Natural killer cell treated with Interleukin-12 subunit alpha and Interleukin-12 subunit beta and Interleukin-15 and Interleukin-18, amount 100 ng/mL, for 72 hours (primary cell): Measurements from ENCODE around the gene A3GALT2. TPM values are rescaled to one million over a fixed set of nuclear protein-coding genes. Genes with fewer than 3 reads are reported as not detected.

ENCODE experiments used
- ATAC-seq, 2 donors: fragments of 150-1000 bp; cut with Tn5 transposase in 1 of 2; sonication (Bioruptor Pico), chemical (Tn5 transposase) in 1 of 2; 2 replicates each; pipeline ENCODE4 v1.10.0; 2021
- DNase-seq: peaks from one replicate; pipeline ENCODE4 v3.0.0; 2022; ENCODE audit warnings: low spot score
- H3K27ac Mint-ChIP-seq, 2 donors: 1 replicate in 1 of 2; 2 replicates in 1 of 2; pipeline ENCODE4 v1.8.0; 2022; ENCODE audit warnings: mixed read lengths in 2 of 2, mild to moderate bottlenecking in 1 of 2, moderate library complexity in 1 of 2
- H3K27me3 Mint-ChIP-seq, 2 donors: 1 replicate in 1 of 2; 2 replicates in 1 of 2; pipeline ENCODE4 v1.8.0; 2022; ENCODE audit warnings: mixed read lengths in 2 of 2
- H3K36me3 Mint-ChIP-seq: one replicate; pipeline ENCODE4 v1.8.0; 2022; ENCODE audit warnings: mixed read lengths
- H3K4me1 Mint-ChIP-seq, 2 donors: 1 replicate in 1 of 2; 2 replicates in 1 of 2; pipeline ENCODE4 v1.8.0; 2022; ENCODE audit warnings: low read depth in 2 of 2, mixed read lengths in 2 of 2, mild to moderate bottlenecking in 1 of 2
- H3K4me3 Mint-ChIP-seq: one replicate; pipeline ENCODE4 v1.8.0; 2022; ENCODE audit warnings: mixed read lengths
- H3K9me3 Mint-ChIP-seq: 2 replicates; pipeline ENCODE4 v1.8.0; 2022; ENCODE audit warnings: mixed read lengths
- total RNA-seq, 2 donors: library from RNA; stranded (reverse); gene quantifications; one replicate each; pipeline ENCODE4 v1.2.3, GENCODE V29; 2022

The A3GALT2 gene
- total RNA-seq, 2 donors from 2014 or later = not detected

DNA sequence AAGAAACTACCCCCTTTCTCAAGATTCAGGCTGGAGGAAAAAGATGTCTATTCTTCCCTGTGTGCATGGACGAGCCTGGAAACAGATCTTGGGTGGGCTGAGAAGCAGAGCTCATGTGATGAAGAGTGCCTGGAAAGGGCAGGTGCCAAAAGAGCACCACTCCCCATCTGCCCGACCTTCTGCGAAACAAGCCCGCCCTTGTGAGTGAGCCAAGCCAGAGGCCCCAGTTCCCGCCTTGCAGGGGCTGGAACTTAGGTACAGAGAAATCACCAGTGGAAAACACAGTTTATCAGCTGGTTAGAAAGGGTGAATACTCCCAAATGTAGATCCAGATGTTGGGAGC is 26.7 kb upstream of the A3GALT2 start:
- ATAC-seq (no peak), DNase-seq (peak; percentile 54)
- Mint-ChIP-seq H3K4me1 (peaks cover 31 to 48% of the 10 kb centered on the region in 2 donors), H3K27me3 (peaks cover 0 to 3% of the 10 kb centered on the region in 2 donors), H3K36me3 (peaks cover 7% of the 10 kb centered on the region), H3K9me3 (no peaks in the 10 kb centered on the region), H3K27ac (peak overlapping the region in 1 of 2 donors; percentile 16), H3K4me3 (peak overlapping the region; percentile 95)

GRCh38 chr1:33346927-33347649 is 26.2 kb upstream of the A3GALT2 start:
- peaks cover 33 to 48% of the 10 kb centered on the region in 2 donors for H3K4me1 Mint-ChIP-seq
- H3K27ac Mint-ChIP-seq = peak overlapping the region; percentile 16 to 60
- ATAC-seq (no peak), DNase-seq (peak; percentile 8)
- no peaks in the 10 kb centered on the region for H3K9me3 Mint-ChIP-seq
- peaks cover 7% of the 10 kb centered on the region for H3K36me3 Mint-ChIP-seq
- H3K27me3 Mint-ChIP-seq = peaks cover 0 to 3% of the 10 kb centered on the region in 2 donors
- H3K4me3 Mint-ChIP-seq = peak overlapping the region; percentile 95

- Mint-ChIP-seq H3K27ac (peak overlapping the region; percentile 16 to 60), H3K9me3 (no peaks in the 10 kb centered on the region), H3K27me3 (peaks cover 0 to 3% of the 10 kb centered on the region in 2 donors), H3K4me3 (peak overlapping the region; percentile 95), H3K36me3 (peaks cover 7% of the 10 kb centered on the region), H3K4me1 (peaks cover 33 to 48% of the 10 kb centered on the region in 2 donors)
- no peak for ATAC-seq
- no peak for DNase-seq
Observed at GRCh38 chr1:33346533-33346926, 25.6 kb upstream of the A3GALT2 start.

DNA sequence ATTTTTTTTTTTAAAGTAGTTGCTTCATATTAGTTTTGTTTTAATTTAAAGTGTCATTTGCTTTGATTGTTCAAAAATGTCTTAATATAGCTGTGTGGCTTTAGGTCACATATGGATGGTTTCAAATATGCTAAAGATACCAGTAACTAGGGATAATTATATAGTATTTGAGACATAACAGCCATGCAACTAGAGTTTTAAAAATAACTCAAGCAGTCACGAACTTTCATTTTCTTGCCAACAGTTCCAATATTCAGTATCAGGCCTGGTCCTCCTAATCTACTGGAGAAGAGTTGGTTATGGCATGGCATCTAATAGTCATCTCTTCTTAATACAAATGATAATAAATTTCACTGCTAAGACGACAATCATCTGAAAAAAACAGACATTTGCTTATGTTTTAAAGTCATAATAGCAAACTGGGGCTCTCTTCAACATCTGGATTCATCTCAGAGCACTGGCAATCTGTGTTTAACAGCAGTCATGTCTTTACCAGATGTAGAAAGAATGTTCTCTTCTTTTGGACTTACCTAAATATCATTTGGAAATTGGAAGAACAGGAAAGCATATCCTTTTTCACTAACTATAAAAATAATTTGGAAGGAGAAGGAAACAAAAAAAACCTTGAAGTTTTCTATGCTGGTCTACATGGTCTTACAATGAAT is 24.1 kb upstream of the A3GALT2 start:
- no peaks in the 10 kb centered on the region for H3K9me3 Mint-ChIP-seq
- H3K36me3 Mint-ChIP-seq = peaks cover 7% of the 10 kb centered on the region
- H3K4me1 Mint-ChIP-seq = peaks cover 31 to 39% of the 10 kb centered on the region in 2 donors
- ATAC-seq (no peak), DNase-seq (no peak)
- H3K4me3 Mint-ChIP-seq = no peak overlapping the region
- H3K27ac Mint-ChIP-seq = no peak overlapping the region
- no peaks in the 10 kb centered on the region for H3K27me3 Mint-ChIP-seq

DNA sequence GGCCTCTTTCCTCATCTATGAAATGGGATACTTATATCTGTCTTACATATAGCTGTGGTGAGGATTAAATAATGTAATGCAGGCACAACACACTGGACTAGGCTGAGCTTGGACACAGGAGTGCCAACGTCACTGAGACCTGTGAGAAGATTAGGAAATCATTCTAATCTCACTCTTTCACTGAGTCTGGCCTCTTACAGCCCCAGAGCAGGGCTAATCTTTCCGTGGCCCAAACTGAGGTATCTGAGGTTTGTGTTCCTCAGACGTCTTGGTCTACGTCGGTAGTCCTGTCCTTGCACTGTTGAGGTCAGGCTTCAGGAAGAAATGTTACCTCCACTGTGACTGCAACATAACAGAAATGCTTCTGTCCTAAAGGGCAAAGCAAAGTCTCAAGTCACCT is 22.6 kb upstream of the A3GALT2 start:
- Mint-ChIP-seq H3K9me3 (no peaks in the 10 kb centered on the region), H3K36me3 (peaks cover 4% of the 10 kb centered on the region), H3K27ac (no peak overlapping the region), H3K27me3 (no peaks in the 10 kb centered on the region), H3K4me3 (no peak overlapping the region), H3K4me1 (peaks cover 33% of the 10 kb centered on the region in 2 donors)
- no peak for ATAC-seq
- DNase-seq = no peak

- Mint-ChIP-seq H3K4me3 (no peak overlapping the region), H3K27ac (no peak overlapping the region), H3K4me1 (peaks cover 30% of the 10 kb centered on the region in 2 donors), H3K9me3 (no peaks in the 10 kb centered on the region), H3K36me3 (no peaks in the 10 kb centered on the region), H3K27me3 (no peaks in the 10 kb centered on the region)
- ATAC-seq = no peak
- no peak for DNase-seq
Observed at GRCh38 chr1:33342041-33342723, 21.3 kb upstream of the A3GALT2 start.

DNA sequence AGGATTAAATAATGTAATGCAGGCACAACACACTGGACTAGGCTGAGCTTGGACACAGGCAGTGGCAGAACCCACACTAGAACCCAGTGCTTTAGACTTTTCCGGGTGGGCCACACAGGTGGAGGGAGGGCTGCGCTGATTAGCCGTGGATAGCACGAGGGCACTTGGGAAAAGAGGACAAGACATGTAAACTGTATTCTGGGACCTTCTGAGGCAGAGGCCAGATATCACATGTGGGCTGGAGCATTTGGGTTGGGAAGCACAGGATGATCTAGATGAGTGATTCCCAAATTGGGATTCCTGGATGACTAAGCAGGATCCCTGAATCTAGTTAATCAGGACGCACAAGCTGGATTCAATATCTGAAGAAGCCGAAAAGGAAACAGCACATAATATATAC is 20.3 kb upstream of the A3GALT2 start:
- peaks cover 21 to 22% of the 10 kb centered on the region in 2 donors for H3K4me1 Mint-ChIP-seq
- no peaks in the 10 kb centered on the region for H3K9me3 Mint-ChIP-seq
- no peak overlapping the region for H3K4me3 Mint-ChIP-seq
- H3K36me3 Mint-ChIP-seq = no peaks in the 10 kb centered on the region
- ATAC-seq (no peak), DNase-seq (no peak)
- no peaks in the 10 kb centered on the region for H3K27me3 Mint-ChIP-seq
- H3K27ac Mint-ChIP-seq = peak overlapping the region in 1 of 2 donors; percentile 62

- Mint-ChIP-seq H3K27ac (no peak overlapping the region), H3K27me3 (no peaks in the 10 kb centered on the region), H3K4me1 (peaks cover 20 to 28% of the 10 kb centered on the region in 2 donors), H3K4me3 (no peak overlapping the region), H3K9me3 (no peaks in the 10 kb centered on the region), H3K36me3 (no peaks in the 10 kb centered on the region)
- ATAC-seq (no peak), DNase-seq (no peak)
Observed at GRCh38 chr1:33339413-33339812, 18.5 kb upstream of the A3GALT2 start.

DNA sequence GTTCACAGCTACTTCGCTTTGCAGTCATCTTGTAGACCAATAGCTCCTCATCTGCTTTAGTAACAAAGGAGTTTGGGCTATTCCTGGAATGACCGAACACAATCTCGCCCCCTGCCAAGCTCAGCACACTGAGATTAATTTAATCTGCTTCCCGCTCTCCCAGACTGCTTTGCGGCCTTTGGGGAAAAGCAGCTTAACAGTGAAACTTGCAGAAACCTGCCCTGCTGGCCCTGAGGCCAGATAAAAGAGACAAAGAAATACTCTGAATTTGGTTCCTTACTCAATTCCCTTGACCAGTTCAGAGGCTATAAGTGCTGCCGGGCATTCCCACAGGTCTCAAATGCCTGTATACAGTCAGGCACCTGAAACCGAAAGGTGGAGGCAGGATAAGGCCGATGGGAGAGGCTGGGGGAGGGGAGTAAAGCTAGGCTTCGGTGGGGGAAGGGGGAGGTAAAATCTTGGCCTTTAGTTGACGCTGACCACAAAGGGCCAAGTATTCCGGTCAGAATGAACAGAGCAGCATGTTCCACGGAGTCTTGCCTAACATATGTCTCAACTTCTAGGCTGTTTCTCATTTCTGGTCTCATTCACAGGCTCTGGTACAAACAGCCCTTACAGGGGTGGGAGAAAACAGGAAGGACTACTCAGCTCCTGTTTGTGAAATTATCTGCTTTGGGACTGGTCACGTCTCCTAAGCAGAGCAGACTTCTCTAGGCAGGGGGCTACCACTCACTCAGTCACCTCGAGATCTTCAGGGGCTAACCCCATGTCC is 17.7 kb upstream of the A3GALT2 start:
- H3K27ac Mint-ChIP-seq = no peak overlapping the region
- no peak overlapping the region for H3K4me3 Mint-ChIP-seq
- DNase-seq (no peak), ATAC-seq (no peak)
- H3K27me3 Mint-ChIP-seq = no peaks in the 10 kb centered on the region
- peaks cover 15 to 29% of the 10 kb centered on the region in 2 donors for H3K4me1 Mint-ChIP-seq
- H3K9me3 Mint-ChIP-seq = no peaks in the 10 kb centered on the region
- no peaks in the 10 kb centered on the region for H3K36me3 Mint-ChIP-seq

DNA sequence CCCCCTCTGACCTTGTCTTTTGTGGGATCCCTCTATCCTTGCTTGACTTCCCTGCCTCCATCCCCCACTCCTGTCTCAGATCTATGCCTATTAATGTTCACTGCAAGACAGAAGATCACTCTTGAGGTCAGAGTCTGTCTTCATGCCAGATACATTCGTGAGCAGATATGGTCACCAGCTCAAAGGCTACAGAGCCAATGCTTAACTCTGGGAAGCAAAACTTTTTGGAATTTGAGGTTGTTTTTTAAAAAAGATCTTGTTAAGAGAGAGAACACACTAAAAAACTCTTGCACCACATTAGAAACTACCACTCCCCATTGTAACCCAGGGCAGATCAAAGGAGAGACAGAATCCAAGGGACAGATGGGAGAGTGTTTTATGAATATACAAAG is 17.1 kb upstream of the A3GALT2 start:
- no peak overlapping the region for H3K4me3 Mint-ChIP-seq
- H3K4me1 Mint-ChIP-seq = peaks cover 16 to 29% of the 10 kb centered on the region in 2 donors
- no peaks in the 10 kb centered on the region for H3K27me3 Mint-ChIP-seq
- no peaks in the 10 kb centered on the region for H3K9me3 Mint-ChIP-seq
- DNase-seq = no peak
- H3K36me3 Mint-ChIP-seq = no peaks in the 10 kb centered on the region
- no peak for ATAC-seq
- H3K27ac Mint-ChIP-seq = no peak overlapping the region

- no peaks in the 10 kb centered on the region for H3K27me3 Mint-ChIP-seq
- H3K4me1 Mint-ChIP-seq = peaks cover 16 to 28% of the 10 kb centered on the region in 2 donors
- ATAC-seq (no peak), DNase-seq (no peak)
- no peak overlapping the region for H3K27ac Mint-ChIP-seq
- H3K9me3 Mint-ChIP-seq = no peaks in the 10 kb centered on the region
- H3K36me3 Mint-ChIP-seq = no peaks in the 10 kb centered on the region
- no peak overlapping the region for H3K4me3 Mint-ChIP-seq
Observed at GRCh38 chr1:33337441-33337840, 16.5 kb upstream of the A3GALT2 start.

DNA sequence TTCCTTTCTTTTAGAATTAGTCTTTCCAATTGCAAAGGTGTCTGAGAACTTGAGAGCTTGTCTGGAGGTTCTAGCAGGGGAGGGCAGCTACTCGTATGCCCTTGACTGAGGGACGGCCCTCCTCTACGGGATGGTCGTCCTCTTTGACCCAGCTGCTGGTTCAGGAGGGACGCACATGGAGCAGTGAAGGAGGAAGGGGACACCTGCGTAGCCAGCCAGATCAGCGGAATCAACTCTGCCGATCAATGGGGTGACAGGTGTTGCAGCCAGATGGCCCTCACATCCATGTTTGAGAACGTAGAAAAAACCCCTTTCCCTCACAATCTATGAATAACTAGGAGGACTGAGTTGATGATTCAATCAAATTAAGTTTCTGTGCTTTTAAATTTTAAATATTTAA is 15.7 kb upstream of the A3GALT2 start:
- Mint-ChIP-seq H3K27me3 (no peaks in the 10 kb centered on the region), H3K9me3 (no peaks in the 10 kb centered on the region), H3K36me3 (no peaks in the 10 kb centered on the region), H3K27ac (no peak overlapping the region), H3K4me1 (peaks cover 16 to 32% of the 10 kb centered on the region in 2 donors), H3K4me3 (no peak overlapping the region)
- ATAC-seq (no peak), DNase-seq (no peak)

GRCh38 chr1:33335020-33335419 is 14.1 kb upstream of the A3GALT2 start:
- no peaks in the 10 kb centered on the region for H3K27me3 Mint-ChIP-seq
- peaks cover 16 to 25% of the 10 kb centered on the region in 2 donors for H3K4me1 Mint-ChIP-seq
- peak overlapping the region in 1 of 2 donors; percentile 13 for H3K27ac Mint-ChIP-seq
- no peak overlapping the region for H3K4me3 Mint-ChIP-seq
- no peaks in the 10 kb centered on the region for H3K9me3 Mint-ChIP-seq
- ATAC-seq (no peak), DNase-seq (no peak)
- H3K36me3 Mint-ChIP-seq = no peaks in the 10 kb centered on the region
